DOHH2 (cell line): ENCODE measurements around the gene CYS1.

Experiments
- CTCF ChIP-seq: fragments of 200-600 bp; sonication (generic); IDR thresholded peaks from one replicate; pipeline ENCODE4 v1.5.1; 2014; ENCODE audit warnings: antibody characterized with exemption, mild to moderate bottlenecking, low read depth, low read length; ENCODE audit not compliant: poor library complexity, severe bottlenecking
- EZH2phosphoT487 ChIP-seq: fragments of 200-600 bp; sonication (generic); IDR thresholded peaks from 2 replicates; pipeline ENCODE4 v1.6.1; 2017; ENCODE audit warnings: borderline replicate concordance, mild to moderate bottlenecking, antibody characterized with exemption, low read length, moderate library complexity, mixed read lengths

- TF ChIP-seq CTCF (no peak), EZH2phosphoT487 (no peak)
Measured at GRCh38 chr2:10007921-10008808, 72.0 kb downstream of the CYS1 start.
